HTR-8/SVneo (cell line): Measurements from ENCODE around the gene GLDC.
"Not testable (repeated sequence)": the region's sequence is repeated elsewhere in the genome, so short reads cannot be mapped to it uniquely, and the experiment has no call there.

Source experiments
- DNase-seq: peaks from one replicate; pipeline ENCODE4 v3.0.0; 2011; ENCODE audit warnings: low spot score, mixed read lengths; ENCODE audit not compliant: insufficient read length
- FAIRE-seq: peaks from 2 replicates; lab custom pipeline; 2011; peaks lifted over from hg19 to GRCh38; lab: Jason Lieb, UNC

The GLDC gene

GRCh38 chr9:6645355-6646292 is at the start of gene GLDC:
GLDC (minus strand) TSS chr9:6645729; CDS start chr9:6645499, 230 bp downstream.
- peak; percentile 93 for DNase-seq
- no peak for FAIRE-seq

GRCh38 chr9:6692881-6693361 is 47.4 kb upstream of the GLDC start:
- DNase-seq = no peak
- FAIRE-seq = no peak

DNA sequence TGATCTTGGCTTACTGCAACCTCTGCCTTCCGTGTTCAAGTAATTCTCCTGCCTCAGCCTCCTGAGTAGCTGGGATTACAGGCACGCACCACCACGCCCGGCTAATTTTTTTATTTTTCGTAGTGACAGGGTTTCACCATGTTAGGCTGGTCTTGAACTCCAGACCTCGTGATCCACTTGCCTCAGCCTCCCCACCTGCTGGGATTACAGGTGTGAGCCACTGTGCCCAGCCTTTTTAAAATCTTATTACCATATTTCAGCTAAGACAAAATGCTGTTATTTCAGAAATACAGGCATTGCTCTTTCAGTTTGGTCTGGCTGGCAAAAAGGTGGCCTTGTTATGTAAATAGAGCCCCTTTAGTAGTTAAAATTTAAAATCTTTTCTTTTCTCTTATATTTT is 46.9 kb upstream of the GLDC start:
- FAIRE-seq = no peak

DNA sequence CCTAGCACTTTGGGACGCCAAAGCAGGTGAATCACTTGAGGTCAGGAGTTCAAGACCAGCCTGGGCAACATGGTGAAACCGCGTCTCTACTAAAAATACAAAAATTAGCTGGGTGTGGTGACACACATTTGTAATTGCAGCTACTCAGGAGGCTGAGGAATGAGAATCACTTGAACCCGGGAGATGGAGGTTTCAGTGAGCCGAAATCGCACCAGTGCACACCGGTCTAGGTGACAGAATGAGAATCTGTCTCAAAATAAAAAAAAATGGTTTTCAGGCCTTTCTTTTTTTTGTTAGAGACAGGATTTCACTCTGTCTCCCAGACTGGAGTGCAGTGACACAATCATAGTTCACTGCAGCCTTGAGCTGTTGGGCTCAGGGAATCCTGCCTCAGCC is 45.1 kb upstream of the GLDC start:
- not testable (repeated sequence) for FAIRE-seq, DNase-seq

More for the DNA sequence above, 46.9 kb upstream of the GLDC start:
- no peak for DNase-seq

DNA sequence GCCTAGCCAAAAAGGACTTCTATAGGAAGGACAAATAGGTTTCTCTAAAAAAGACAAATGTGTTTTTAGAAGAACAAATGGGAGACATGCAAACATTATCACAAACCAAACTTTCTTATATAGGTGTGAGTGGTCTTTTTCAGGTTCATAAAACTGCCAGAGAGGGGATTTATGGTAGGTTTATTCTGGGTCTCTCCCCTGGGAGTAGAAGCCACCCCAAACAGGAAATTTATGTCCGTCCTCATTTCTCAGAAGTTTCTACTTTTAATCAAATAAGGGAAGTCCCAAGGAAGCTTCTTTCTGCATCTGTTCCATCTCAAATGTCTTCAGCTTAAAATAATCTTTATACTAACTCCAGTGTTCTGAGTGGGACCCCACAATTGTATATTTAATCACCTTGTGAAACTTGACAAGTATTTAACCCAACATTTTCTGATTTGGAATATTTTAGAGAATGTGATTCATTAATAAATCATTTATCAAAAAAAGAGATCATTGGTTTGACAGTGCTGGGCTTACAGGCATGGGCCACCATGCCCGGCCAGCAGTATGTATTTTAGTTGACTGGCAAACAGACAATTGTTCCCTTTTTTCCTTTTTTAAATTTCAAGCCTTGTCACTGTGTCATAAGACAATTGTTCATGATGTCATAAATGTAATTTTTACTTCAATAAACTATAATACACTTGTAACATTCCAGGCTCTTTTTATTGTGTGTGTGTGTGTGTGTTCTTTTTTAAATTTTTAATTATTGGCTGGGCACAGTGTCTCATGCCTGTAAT is 44.6 kb upstream of the GLDC start:
- DNase-seq (no peak), FAIRE-seq (no peak)

GRCh38 chr9:6687180-6687579 is 41.7 kb upstream of the GLDC start:
- FAIRE-seq (no peak), DNase-seq (no peak)

GRCh38 chr9:6686396-6686795 is 40.9 kb upstream of the GLDC start:
- DNase-seq (no peak), FAIRE-seq (no peak)

- FAIRE-seq (no peak), DNase-seq (no peak)
Measured at GRCh38 chr9:6681957-6682501, 36.5 kb upstream of the GLDC start.

DNA sequence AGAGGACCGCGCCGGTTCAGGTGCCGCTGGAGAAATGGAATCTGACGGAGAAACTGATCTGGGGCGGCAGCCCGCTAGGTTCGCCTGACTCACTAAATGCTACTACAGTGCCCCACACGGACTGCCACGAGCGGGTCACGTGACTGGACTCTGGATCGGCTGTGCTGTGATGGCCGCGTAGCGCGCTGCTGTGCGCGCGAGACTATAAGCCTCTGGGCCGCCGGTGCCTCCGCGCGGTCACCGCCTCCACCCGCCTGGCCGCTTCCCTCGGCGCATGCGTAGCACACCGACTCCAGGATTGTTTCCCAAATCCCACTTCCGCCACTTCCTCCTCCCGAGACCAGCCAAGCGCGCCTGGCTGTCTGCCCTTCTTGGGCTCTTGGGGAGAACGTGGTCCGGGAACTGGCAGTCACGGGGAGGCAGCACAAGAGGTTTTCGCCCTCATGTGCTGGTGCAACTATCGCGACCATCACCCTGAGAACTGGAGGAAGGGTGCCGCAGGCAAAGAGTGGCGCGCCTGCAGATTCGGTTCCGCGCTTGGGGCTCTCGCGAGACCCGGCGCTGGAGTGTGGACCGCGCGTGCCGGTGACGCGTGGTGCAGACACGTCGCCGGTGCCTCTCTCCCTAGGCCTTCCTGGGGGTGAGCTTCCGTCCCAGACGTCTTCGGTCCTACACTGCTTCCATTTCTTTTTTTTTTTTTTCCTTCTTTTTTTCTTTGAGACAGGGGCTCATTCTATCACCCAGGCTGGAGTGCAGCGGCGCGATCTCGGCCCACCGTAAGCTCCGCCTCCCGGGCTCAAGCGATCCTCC is 35.8 kb upstream of the GLDC start:
- peak; percentile 98 for DNase-seq
- FAIRE-seq = peak; percentile 92

DNA sequence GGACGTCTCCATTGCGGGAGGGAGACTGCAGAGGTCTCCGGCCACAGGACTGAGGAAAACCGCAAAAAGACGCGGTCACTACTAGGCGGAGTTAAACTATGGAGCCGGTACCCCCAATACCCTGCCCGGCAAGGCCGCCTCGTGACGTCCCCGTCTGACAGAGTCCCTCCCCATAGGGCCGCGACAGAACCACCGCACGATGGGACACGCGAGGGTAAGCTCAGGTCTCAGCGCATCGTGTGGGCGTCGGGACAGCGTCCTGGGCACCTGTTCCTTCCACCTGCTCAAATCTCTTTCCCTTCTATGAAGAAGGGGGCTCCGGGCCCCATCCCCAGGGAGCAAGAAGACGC is 35.2 kb upstream of the GLDC start:
- FAIRE-seq (no peak), DNase-seq (peak; percentile 66)

DNA sequence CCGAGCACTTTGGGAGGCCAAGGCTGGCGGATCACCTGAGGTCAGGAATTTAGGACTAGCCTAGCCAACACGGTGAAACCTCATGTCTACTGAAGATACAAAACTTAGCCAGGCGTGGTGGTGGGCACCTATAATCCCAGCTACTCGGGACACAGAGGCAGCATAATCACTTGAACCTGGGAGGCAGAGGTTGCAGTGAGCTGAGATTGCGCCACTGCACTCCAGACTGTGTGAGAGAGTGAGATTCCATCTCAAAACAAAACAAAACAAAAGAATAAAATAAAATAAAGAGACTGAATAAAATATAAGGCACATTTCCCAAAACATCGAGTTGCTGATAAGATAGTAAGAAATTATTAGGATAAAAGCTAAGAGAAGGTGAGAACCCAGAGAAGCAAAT is 32.3 kb upstream of the GLDC start:
- no peak for DNase-seq
- FAIRE-seq = no peak

DNA sequence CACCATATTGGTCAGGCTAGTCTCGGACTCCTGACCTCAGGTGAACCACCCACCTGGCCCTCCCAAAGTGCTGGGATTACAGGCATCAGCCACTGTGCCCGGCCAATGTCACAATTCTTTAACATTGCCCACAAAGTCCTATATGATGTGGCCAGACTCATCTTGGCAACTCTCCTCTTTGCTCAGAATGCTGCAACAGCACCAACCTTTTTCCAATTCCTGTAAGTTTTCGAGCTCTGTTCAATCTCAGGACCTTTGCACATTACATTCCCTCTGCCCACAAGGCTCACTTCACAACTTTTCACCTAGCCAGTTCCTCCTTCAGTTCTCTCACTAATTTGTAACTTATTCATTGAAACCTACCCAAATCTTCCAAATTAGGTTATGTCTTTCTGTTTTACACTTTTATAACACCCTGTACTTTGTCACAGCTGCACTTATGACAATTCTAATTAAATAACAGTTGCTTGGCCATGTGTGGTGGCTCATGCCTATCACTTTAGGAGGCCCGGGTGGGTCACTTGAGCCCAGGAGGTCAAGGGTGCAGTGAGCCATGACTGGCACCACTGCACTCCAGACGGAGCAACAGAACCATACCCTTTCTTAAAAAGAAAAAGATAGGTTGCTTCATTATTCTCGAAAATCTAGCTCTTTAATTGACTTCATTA is 30.9 kb upstream of the GLDC start:
- no peak for DNase-seq
- FAIRE-seq = no peak

- DNase-seq (no peak), FAIRE-seq (no peak)
Measured at GRCh38 chr9:6675268-6675667, 29.7 kb upstream of the GLDC start.

- DNase-seq = no peak
- no peak for FAIRE-seq
Measured at GRCh38 chr9:6673326-6674025, 27.9 kb upstream of the GLDC start.

DNA sequence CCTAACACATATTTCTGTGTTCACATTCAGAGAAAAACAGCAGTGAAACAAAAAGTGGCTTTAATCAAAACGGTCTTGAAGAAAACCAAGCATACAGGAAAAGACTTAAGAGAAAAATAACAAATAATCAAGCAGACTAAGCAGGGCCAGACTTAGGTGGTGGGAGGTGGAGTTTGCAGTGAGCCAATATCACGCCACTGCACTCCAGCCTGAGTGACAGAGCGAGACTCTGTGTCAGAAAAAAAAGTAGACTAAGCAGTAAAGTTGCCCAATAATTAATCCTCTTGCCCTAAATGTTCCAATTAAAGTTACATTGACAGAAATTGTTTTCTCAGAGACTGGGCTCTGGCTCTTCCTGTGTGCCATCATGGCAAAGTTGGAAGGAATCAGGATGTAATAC is 26.6 kb upstream of the GLDC start:
- DNase-seq (no peak), FAIRE-seq (no peak)

- no peak for DNase-seq
- FAIRE-seq = no peak
Measured at GRCh38 chr9:6671416-6671815, 25.9 kb upstream of the GLDC start.

GRCh38 chr9:6669881-6670280 is 24.4 kb upstream of the GLDC start:
- FAIRE-seq (no peak), DNase-seq (no peak)

DNA sequence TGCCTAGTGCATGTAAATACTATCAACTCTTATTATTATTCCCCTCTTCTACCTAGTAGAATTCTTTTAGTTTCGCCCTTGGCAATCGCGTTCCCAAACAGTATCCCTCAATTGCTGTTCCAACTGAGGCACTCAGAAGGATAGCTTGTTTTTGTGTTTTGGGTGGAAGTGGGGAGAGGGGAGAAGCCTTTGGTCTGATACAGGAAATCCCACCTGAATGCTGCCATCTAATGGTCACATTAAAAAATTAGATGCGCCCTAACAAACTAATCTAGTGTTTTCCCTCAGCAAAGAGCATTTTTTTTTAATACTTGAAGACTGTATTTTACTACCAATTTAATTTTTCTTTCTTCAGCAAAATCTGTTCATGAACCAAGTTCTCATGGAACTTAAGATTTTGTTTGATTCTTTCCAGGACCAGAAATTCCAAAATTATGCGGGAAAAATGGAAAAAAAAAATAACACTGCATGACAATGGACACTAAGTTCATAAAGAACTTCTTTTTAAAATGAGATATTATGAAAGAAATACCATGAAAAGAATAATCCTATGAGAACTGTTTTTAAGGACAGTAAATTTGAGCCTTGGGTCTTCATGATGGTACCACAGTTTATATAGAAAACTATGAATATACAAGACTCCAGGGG is 22.2 kb upstream of the GLDC start:
- DNase-seq (peak; percentile 46), FAIRE-seq (no peak)
